Panc1 (cell line): ENCODE measurements around the gene SLC7A6. TPM values are rescaled to one million over a fixed set of nuclear protein-coding genes. Genes with fewer than 3 reads are reported as not detected.

ENCODE experiments used
- ATAC-seq: fragments of 200-7000 bp; cut with Tn5 transposase; 2 replicates; pipeline ENCODE4 v1.9.1; 2020; ENCODE audit warnings: mild to moderate bottlenecking, moderate library complexity
- BruUV-seq: library from RNA; stranded (reverse); fragments of 400-500 nt; replicated peaks from 2 replicates; lab custom pipeline; 2021; lab: Mats Ljungman, UMichigan
- CTCF ChIA-PET: fragments of 300-600 bp; sonication (Branson Sonifier 250); formaldehyde crosslinking; loops from one replicate; lab custom pipeline; 2022; ENCODE audit warnings: antibody characterized with exemption; lab: Charles Lee
- POLR2A ChIA-PET: fragments of 300-600 bp; sonication (Branson Sonifier 250); formaldehyde crosslinking; loops from one replicate; lab custom pipeline; 2022; ENCODE audit warnings: antibody characterized with exemption; lab: Charles Lee
- DNase-seq: peaks from one replicate; pipeline ENCODE4 v3.0.0-alpha.2; 2010; ENCODE audit warnings: low read depth, low spot score
- H3K27ac ChIP-seq: 2 replicates; pipeline ENCODE4 v1.5.1; 2011; ENCODE audit warnings: mild to moderate bottlenecking, low read length, inconsistent platforms
- H3K27me3 ChIP-seq: fragments of 200-500 bp; sonication (Bioruptor generic); 2 replicates; pipeline ENCODE4 v1.6.0; 2014; ENCODE audit warnings: low read length, inconsistent platforms; ENCODE audit not compliant: control insufficient read depth, insufficient read depth
- H3K36me3 ChIP-seq: fragments of 200-500 bp; sonication (Bioruptor generic); 2 replicates; pipeline ENCODE4 v1.5.1; 2014; ENCODE audit warnings: inconsistent platforms, mild to moderate bottlenecking, low read length, moderate library complexity; ENCODE audit not compliant: control insufficient read depth, insufficient read depth
- H3K4me1 ChIP-seq: 2 replicates; pipeline ENCODE4 v1.5.1; 2011; ENCODE audit warnings: inconsistent platforms, mild to moderate bottlenecking, low read length, moderate library complexity; ENCODE audit not compliant: control insufficient read depth, insufficient read depth
- H3K4me3 ChIP-seq, 2 experiments: 2 replicates each; pipeline ENCODE4 v1.5.1; 2011 to 2012; ENCODE audit warnings: low read depth in 2 of 2, low read length in 2 of 2, mild to moderate bottlenecking in 2 of 2, inconsistent platforms in 1 of 2, moderate library complexity in 1 of 2
- H3K9me3 ChIP-seq: fragments of 200-500 bp; sonication (Bioruptor generic); 2 replicates; pipeline ENCODE4 v1.5.1; 2014; ENCODE audit warnings: low read depth, mild to moderate bottlenecking, inconsistent platforms, low read length, moderate library complexity; ENCODE audit not compliant: control insufficient read depth, insufficient read depth
- CTCF ChIP-seq: fragments of 450-650 bp; IDR thresholded peaks from 2 replicates; pipeline ENCODE4 v1.5.1; 2017; ENCODE audit warnings: mild to moderate bottlenecking
- POLR2AphosphoS5 ChIP-seq: IDR thresholded peaks from 2 replicates; pipeline ENCODE4 v1.6.1; 2012; ENCODE audit warnings: mild to moderate bottlenecking, low read depth, low read length, moderate library complexity
- REST ChIP-seq, 2 experiments: IDR thresholded peaks; 2 replicates each; pipeline ENCODE4 v1.6.1; 2011 to 2012; ENCODE audit warnings: low read depth in 2 of 2, control low read depth in 1 of 2, low read length in 1 of 2, mild to moderate bottlenecking in 1 of 2, moderate library complexity in 1 of 2; ENCODE audit not compliant: insufficient read depth in 1 of 2
- SIN3A ChIP-seq: IDR thresholded peaks from 2 replicates; pipeline ENCODE4 v1.6.1; 2012; ENCODE audit warnings: low read depth, mild to moderate bottlenecking, low read length, moderate library complexity, borderline replicate concordance; ENCODE audit not compliant: insufficient read depth
- TCF7L2 ChIP-seq: IDR thresholded peaks from 2 replicates; pipeline ENCODE4 v1.6.1; 2011; ENCODE audit warnings: mild to moderate bottlenecking, low read depth, low read length, inconsistent platforms
- in situ Hi-C: cut with HindIII; loops from 2 replicates; pipeline ENCODE4 v1.10.0; 2016; ENCODE audit warnings: low sequenced_read_pairs, low pct_unique_long_range_greater_than_20kb
- intact Hi-C: fragments of 100-400 bp; cut with micrococcal nuclease; formaldehyde crosslinking; loops from one replicate; pipeline ENCODE4 v1.10.0; 2022; ENCODE audit not compliant: unreplicated experiment
- total RNA-seq: library from RNA; stranded (reverse); gene quantifications from one replicate; pipeline ENCODE4 v1.2.1, GENCODE V29; 2021; ENCODE audit not compliant: unreplicated experiment

Gene SLC7A6
- total RNA-seq, 1 experiment from 2014 or later, result 58.9 TPM

- BruUV-seq, result no TSS peak
- no peak for DNase-seq
- Histone ChIP-seq H3K36me3 (no peaks in the 10 kb centered on the region; the same call in 1 of the 2 replicates), H3K27ac (peak overlapping the region; percentile 84), H3K4me1 (peaks cover 17% of the 10 kb centered on the region), H3K27me3 (no peaks in the 10 kb centered on the region), H3K9me3 (no peaks in the 10 kb centered on the region), H3K4me3 (peak overlapping the region; percentile 76 to 83)
- ChIA-PET POLR2A (no interaction called here), CTCF (interaction anchor here (0.6 kb wide), 1 partner anchor 188 kb away, joined by 5 read pairs; no protein-coding TSS in a partner anchor)
- in situ Hi-C loops, result no loop called here
- TF ChIP-seq CTCF (no peak), TCF7L2 (peak; percentile 86), SIN3A (no peak), REST (IDR thresholded peaks at IDR 0.05; ENCODE audit: insufficient read depth in 1 of 2, low read depth in 2 of 2, low read length in 1 of 2) (no peak), POLR2AphosphoS5 (no peak)
- ATAC-seq, result peak; percentile 44
- intact Hi-C loops, result no loop called here
Measured at GRCh38 chr16:68265078-68265920, 973 bp downstream of the SLC7A6 start.

- CTCF ChIA-PET, result no interaction called here
- Histone ChIP-seq H3K36me3 (no peaks in the 10 kb centered on the region; the same call in 1 of the 2 replicates), H3K27ac (peak overlapping the region; percentile 41; the same call in 1 of the 2 replicates), H3K9me3 (no peaks in the 10 kb centered on the region), H3K27me3 (no peaks in the 10 kb centered on the region), H3K4me3 (no peak overlapping the region), H3K4me1 (peaks cover 17% of the 10 kb centered on the region)
- intact Hi-C loops, result no loop called here
- in situ Hi-C loops, result no loop called here
- no peak for DNase-seq
- TF ChIP-seq POLR2AphosphoS5, result no peak
- TF ChIP-seq REST (IDR thresholded peaks at IDR 0.05; ENCODE audit: insufficient read depth in 1 of 2, low read depth in 2 of 2, low read length in 1 of 2), result no peak
- no peak for TF ChIP-seq TCF7L2
- TF ChIP-seq CTCF, result no peak
- TF ChIP-seq SIN3A, result no peak
- no peak for ATAC-seq
- BruUV-seq, result TSS peak; percentile 20
- POLR2A ChIA-PET, result no interaction called here
Measured at GRCh38 chr16:68267612-68268405, 3.5 kb downstream of the SLC7A6 start.
